A549 (cell line): ENCODE data around the gene FRYL. TPM values are rescaled to one million over a fixed set of nuclear protein-coding genes. Genes with fewer than 3 reads are reported as not detected.

ENCODE experiments used
- ATAC-seq, 2 experiments: fragments of 200-7000 bp in 1 of 2; fragments of >200 bp in 1 of 2; cut with Nextera tagmentation in 1 of 2; cut with Tn5 transposase in 1 of 2; 3 replicates each; pipeline versions ENCODE4 v1.8.0 to v1.9.1; 2018 to 2020; ENCODE audit warnings: mild to moderate bottlenecking in 1 of 2, moderate library complexity in 1 of 2
- CTCF ChIA-PET: fragments of 300-600 bp; sonication (Branson Sonifier 250); formaldehyde crosslinking; extraction: SDS; loops from one replicate; lab custom pipeline; 2021; ENCODE audit warnings: antibody characterized with exemption, inconsistent platforms; lab: Yijun Ruan, JAX
- POLR2A ChIA-PET: fragments of 350-600 bp; formaldehyde crosslinking; extraction: SDS; loops from one replicate; lab custom pipeline; 2021; ENCODE audit warnings: antibody characterized with exemption, inconsistent platforms; lab: Yijun Ruan, JAX
- DNase-seq, 2 experiments: peaks; one replicate each; pipeline versions ENCODE4 v3.0.0 to v3.0.0-alpha.2; 2011 to 2016; ENCODE audit warnings: low read depth in 1 of 2, low spot score in 1 of 2
- FAIRE-seq: peaks from 2 replicates; lab custom pipeline; 2011; peaks lifted over from hg19 to GRCh38; lab: Jason Lieb, UNC
- H3K27ac ChIP-seq, 2 experiments: fragments of >200 bp; sonication (Bioruptor Twin); formaldehyde crosslinking; 3 replicates each; pipeline ENCODE4 v1.5.1; 2016 to 2017
- H3K4me1 ChIP-seq: fragments of >200 bp; sonication (Bioruptor Twin); formaldehyde crosslinking; 3 replicates; pipeline ENCODE4 v1.6.1; 2016
- H3K4me2 ChIP-seq: fragments of >200 bp; sonication (Bioruptor Twin); formaldehyde crosslinking; 3 replicates; pipeline ENCODE4 v1.6.1; 2016
- H3K4me3 ChIP-seq: fragments of >200 bp; sonication (Bioruptor Twin); formaldehyde crosslinking; 3 replicates; pipeline ENCODE4 v1.5.1; 2016
- H3K9me3 ChIP-seq: fragments of >200 bp; sonication (Bioruptor Twin); formaldehyde crosslinking; 3 replicates; pipeline ENCODE4 v1.6.1; 2016
- CBX2 ChIP-seq: fragments of 200-600 bp; sonication (generic); IDR thresholded peaks from 2 replicates; pipeline ENCODE4 v1.6.1; 2016; ENCODE audit warnings: low read depth, mild to moderate bottlenecking, borderline replicate concordance
- CBX8 ChIP-seq: fragments of 200-600 bp; sonication (generic); IDR thresholded peaks from 2 replicates; pipeline ENCODE4 v1.6.1; 2016
- CHD2 ChIP-seq: fragments of 150-350 bp; IDR thresholded peaks from 2 replicates; pipeline ENCODE4 v1.6.1; 2014; ENCODE audit warnings: low read length; ENCODE audit not compliant: partially characterized antibody
- CHD4 ChIP-seq: fragments of 200-600 bp; sonication (generic); IDR thresholded peaks from 2 replicates; pipeline ENCODE4 v1.6.1; 2016; ENCODE audit warnings: antibody characterized with exemption, mild to moderate bottlenecking, borderline replicate concordance
- HDAC2 ChIP-seq: fragments of 200-600 bp; sonication (generic); IDR thresholded peaks from 2 replicates; pipeline ENCODE4 v1.6.1; 2016
- KDM1A ChIP-seq: fragments of 200-600 bp; sonication (generic); IDR thresholded peaks from 2 replicates; pipeline ENCODE4 v1.6.1; 2016; ENCODE audit warnings: low read depth, mild to moderate bottlenecking
- NPAS2 ChIP-seq: fragments of 250-450 bp; sonication (Bioruptor Pico); IDR thresholded peaks from 2 replicates; pipeline ENCODE4 v1.8.0; 2022; ENCODE audit warnings: mild to moderate bottlenecking, moderate library complexity, borderline replicate concordance
- NR3C1 ChIP-seq: fragments of >200 bp; sonication (Bioruptor Twin); formaldehyde crosslinking; IDR thresholded peaks from 3 replicates; pipeline ENCODE4 v1.6.1; 2017
- RARB ChIP-seq: fragments of 250-450 bp; sonication (Bioruptor Pico); IDR thresholded peaks from 2 replicates; pipeline ENCODE4 v1.8.0; 2021; ENCODE audit warnings: mild to moderate bottlenecking, moderate library complexity
- RCOR1 ChIP-seq: fragments of 150-350 bp; IDR thresholded peaks from 2 replicates; pipeline ENCODE4 v1.6.1; 2014; ENCODE audit warnings: antibody characterized with exemption, low read length, low read depth
- SREBF2 ChIP-seq: fragments of 450-650 bp; IDR thresholded peaks from 2 replicates; pipeline ENCODE4 v1.6.1; 2014; ENCODE audit warnings: mild to moderate bottlenecking, moderate library complexity
- ZC3H11A ChIP-seq: fragments of 450-650 bp; IDR thresholded peaks from 2 replicates; pipeline ENCODE4 v1.6.1; 2014; ENCODE audit warnings: antibody characterized with exemption, mild to moderate bottlenecking
- WGBS: methylation state at CpG from one replicate; pipeline ENCODE4 v1.1.6; 2017; ENCODE audit errors: missing lambda C conversion rate; 5-methylcytosine and 5-hydroxymethylcytosine counted together
- polyA plus RNA-seq, 4 experiments: library from polyadenylated mRNA; depleted of rRNA in 3 of 4; stranded (reverse); fragments of >200 nt; fragmentation: RNase III in 1 of 4; extraction: RNeasy Plus Mini Kit Qiagen cat#74134 plus additional on column Dnase treatment in 1 of 4; gene quantifications; 2 replicates in 3 of 4; 3 replicates in 1 of 4; pipeline ENCODE4 v1.2.3, GENCODE V29; 2011 to 2017
- TF ChIP-seq, protein P1 (sequence below): fragments of 250-450 bp; sonication (Bioruptor Pico); IDR thresholded peaks from 2 replicates; pipeline ENCODE4 v1.5.0; 2021; ENCODE audit warnings: mild to moderate bottlenecking, moderate library complexity, borderline replicate concordance
- TF ChIP-seq, protein P2 (sequence below): fragments of 450-650 bp; IDR thresholded peaks from 2 replicates; pipeline ENCODE4 v1.6.1; 2014; ENCODE audit warnings: antibody characterized with exemption
- TF ChIP-seq, protein P3 (sequence below): IDR thresholded peaks from 2 replicates; pipeline ENCODE4 v1.6.1; 2012
- TF ChIP-seq, protein P4 (sequence below): fragments of >200 bp; sonication (Bioruptor Twin); formaldehyde crosslinking; IDR thresholded peaks from 2 replicates; pipeline ENCODE4 v1.6.1; 2016
- TF ChIP-seq, protein P5 (sequence below): IDR thresholded peaks from 2 replicates; pipeline ENCODE4 v1.6.1; 2012; ENCODE audit warnings: low read depth, borderline replicate concordance

FRYL gene
- polyA plus RNA-seq, 2 of the 4 experiments (the other 2 are of a cell fraction): 7.1 to 21.1 TPM

DNA sequence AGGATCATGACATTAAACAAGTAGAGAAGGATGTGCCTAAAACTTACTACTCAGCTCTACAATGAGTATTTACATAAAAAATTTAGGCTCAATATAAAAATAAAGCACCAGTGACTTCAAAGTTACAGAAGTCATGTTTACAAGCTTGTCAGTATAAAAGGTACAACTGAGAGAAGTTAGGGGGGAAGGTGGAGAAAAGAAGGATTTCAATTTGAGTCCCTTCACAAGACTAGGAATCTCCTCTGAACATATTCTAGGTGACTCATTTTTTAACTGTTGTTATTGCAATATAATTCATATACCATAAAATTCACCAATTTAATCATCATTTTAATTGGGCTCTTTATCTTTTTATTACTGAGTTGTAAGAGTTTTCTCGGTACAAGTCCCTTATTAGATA, 26.9 kb downstream of the FRYL start (continued):
- TF ChIP-seq, protein P1, sequence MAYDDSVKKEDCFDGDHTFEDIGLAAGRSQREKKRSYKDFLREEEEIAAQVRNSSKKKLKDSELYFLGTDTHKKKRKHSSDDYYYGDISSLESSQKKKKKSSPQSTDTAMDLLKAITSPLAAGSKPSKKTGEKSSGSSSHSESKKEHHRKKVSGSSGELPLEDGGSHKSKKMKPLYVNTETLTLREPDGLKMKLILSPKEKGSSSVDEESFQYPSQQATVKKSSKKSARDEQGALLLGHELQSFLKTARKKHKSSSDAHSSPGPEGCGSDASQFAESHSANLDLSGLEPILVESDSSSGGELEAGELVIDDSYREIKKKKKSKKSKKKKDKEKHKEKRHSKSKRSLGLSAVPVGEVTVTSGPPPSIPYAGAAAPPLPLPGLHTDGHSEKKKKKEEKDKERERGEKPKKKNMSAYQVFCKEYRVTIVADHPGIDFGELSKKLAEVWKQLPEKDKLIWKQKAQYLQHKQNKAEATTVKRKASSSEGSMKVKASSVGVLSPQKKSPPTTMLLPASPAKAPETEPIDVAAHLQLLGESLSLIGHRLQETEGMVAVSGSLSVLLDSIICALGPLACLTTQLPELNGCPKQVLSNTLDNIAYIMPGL (CRISPR knock-in tag): no peak
- TF ChIP-seq SREBF2 (no peak), KDM1A (no peak)
- TF ChIP-seq, all 56 proteins: peak for 0

DNA sequence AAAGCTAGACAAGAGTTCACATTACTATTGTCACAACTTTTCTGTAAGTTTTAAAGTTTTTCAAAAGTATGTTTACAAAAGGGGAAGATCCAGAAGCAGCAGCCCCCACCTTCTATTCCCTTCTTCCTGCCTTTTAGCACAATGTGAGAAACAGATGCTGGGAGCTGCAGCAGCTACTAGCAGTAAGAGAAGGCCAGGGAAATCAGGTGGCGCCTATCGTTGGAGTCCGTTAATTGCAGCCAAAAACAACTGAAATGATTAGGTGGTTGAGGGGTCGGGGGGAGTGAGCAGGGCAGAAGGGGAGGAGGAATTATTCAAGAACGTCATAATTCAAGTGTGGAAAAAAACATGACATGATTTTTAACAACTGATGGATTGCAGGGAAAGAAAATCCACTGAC, 27.4 kb downstream of the FRYL start:
- Histone ChIP-seq H3K4me1 (no peaks in the 10 kb centered on the region), H3K4me2 (no peak overlapping the region), H3K27ac (no peak overlapping the region), H3K4me3 (no peak overlapping the region), H3K9me3 (no peaks in the 10 kb centered on the region)
- CTCF ChIA-PET: interaction anchor here (0.7 to 1.3 kb wide), 2 partner anchors 105 to 174 kb away, joined by 3 to 4 read pairs; no protein-coding TSS in a partner anchor
- POLR2A ChIA-PET: interaction anchor here (1.2 kb wide), 1 partner anchor 28 kb away, joined by 5 read pairs; no protein-coding TSS in a partner anchor
- WGBS: 81% methylated on average over 5 of the region's 5 CpGs
- FAIRE-seq (no peak), ATAC-seq (no peak), DNase-seq (no peak)
- TF ChIP-seq ZC3H11A: no peak
- TF ChIP-seq NPAS2: no peak

DNA sequence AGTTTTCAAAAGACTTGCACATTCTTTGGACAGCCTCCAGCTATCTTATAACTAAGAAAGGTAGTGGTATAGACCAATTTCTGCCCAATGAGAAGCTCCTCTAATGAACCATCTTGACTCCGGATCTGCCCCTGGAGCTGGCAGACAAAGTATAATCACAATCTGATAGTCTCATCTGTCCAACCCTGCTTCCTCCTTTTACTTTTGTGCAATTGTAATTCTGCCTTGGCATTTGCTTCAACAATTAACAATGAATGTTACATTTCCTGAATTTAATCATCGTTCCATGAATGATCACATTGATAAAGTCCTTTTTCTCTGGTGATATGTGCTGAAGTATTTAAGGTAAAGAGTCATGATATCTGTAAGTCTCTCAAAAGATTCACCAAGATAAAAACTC, 27.8 kb downstream of the FRYL start:
- ChIA-PET POLR2A (interaction anchor here (1.2 kb wide), 1 partner anchor 28 kb away, joined by 5 read pairs; no protein-coding TSS in a partner anchor), CTCF (interaction anchor here (0.7 to 1.3 kb wide), 2 partner anchors 105 to 173 kb away, joined by 3 to 4 read pairs; no protein-coding TSS in a partner anchor)
- Histone ChIP-seq H3K4me3 (no peak overlapping the region), H3K9me3 (no peaks in the 10 kb centered on the region), H3K27ac (no peak overlapping the region)
- FAIRE-seq: no peak
- no peak for TF ChIP-seq CBX2
- TF ChIP-seq, protein P2, sequence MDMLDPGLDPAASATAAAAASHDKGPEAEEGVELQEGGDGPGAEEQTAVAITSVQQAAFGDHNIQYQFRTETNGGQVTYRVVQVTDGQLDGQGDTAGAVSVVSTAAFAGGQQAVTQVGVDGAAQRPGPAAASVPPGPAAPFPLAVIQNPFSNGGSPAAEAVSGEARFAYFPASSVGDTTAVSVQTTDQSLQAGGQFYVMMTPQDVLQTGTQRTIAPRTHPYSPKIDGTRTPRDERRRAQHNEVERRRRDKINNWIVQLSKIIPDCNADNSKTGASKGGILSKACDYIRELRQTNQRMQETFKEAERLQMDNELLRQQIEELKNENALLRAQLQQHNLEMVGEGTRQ: no peak
- no peak for TF ChIP-seq CHD2
- no peak for TF ChIP-seq NR3C1
- TF ChIP-seq, protein P1 (CRISPR knock-in tag): no peak
- TF ChIP-seq RARB (CRISPR knock-in tag): no peak
- TF ChIP-seq, protein P3, sequence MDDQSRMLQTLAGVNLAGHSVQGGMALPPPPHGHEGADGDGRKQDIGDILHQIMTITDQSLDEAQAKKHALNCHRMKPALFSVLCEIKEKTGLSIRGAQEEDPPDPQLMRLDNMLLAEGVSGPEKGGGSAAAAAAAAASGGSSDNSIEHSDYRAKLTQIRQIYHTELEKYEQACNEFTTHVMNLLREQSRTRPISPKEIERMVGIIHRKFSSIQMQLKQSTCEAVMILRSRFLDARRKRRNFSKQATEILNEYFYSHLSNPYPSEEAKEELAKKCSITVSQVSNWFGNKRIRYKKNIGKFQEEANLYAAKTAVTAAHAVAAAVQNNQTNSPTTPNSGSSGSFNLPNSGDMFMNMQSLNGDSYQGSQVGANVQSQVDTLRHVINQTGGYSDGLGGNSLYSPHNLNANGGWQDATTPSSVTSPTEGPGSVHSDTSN: no peak
- no peak for TF ChIP-seq CBX8
- TF ChIP-seq, protein P4, sequence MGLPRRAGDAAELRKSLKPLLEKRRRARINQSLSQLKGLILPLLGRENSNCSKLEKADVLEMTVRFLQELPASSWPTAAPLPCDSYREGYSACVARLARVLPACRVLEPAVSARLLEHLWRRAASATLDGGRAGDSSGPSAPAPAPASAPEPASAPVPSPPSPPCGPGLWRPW: no peak
- no peak for TF ChIP-seq CHD4
- TF ChIP-seq SREBF2: no peak
- TF ChIP-seq, protein P5, sequence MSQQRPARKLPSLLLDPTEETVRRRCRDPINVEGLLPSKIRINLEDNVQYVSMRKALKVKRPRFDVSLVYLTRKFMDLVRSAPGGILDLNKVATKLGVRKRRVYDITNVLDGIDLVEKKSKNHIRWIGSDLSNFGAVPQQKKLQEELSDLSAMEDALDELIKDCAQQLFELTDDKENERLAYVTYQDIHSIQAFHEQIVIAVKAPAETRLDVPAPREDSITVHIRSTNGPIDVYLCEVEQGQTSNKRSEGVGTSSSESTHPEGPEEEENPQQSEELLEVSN: no peak
- TF ChIP-seq RCOR1: no peak
- TF ChIP-seq HDAC2: no peak
- TF ChIP-seq, all 56 proteins: peak for 0
- ATAC-seq (no peak), DNase-seq (no peak)
- 83% methylated on average over 2 of the region's 2 CpGs for WGBS
- no peak overlapping the region for H3K4me2 ChIP-seq
- H3K4me1 ChIP-seq: no peaks in the 10 kb centered on the region
